Fibroblast of lung (primary cell): Measurements from ENCODE around the gene BTG4.

Experiments used
- CTCF ChIP-seq, 2 donors: IDR thresholded peaks in 1 of 2; conservative IDR thresholded peaks in 1 of 2; 1 replicate in 1 of 2; 2 replicates in 1 of 2; pipeline ENCODE4 v1.5.1; 2011 to 2012; ENCODE audit warnings: low read length in 2 of 2, control low read depth in 1 of 2, inconsistent platforms in 1 of 2, low read depth in 1 of 2, mild to moderate bottlenecking in 1 of 2
- EZH2 ChIP-seq: IDR thresholded peaks from 2 replicates; pipeline ENCODE4 v1.5.1; 2012; ENCODE audit warnings: low read length, control low read depth, mild to moderate bottlenecking; ENCODE audit errors: missing control alignments

GRCh38 chr11:111542606-111543275, 30.6 kb upstream of the BTG4 start:
- no peak for TF ChIP-seq CTCF (conservative IDR thresholded peaks at IDR 0.05 in 1 of 2, IDR thresholded peaks at IDR 0.05 in 1 of 2; ENCODE audit: low read depth in 1 of 2, low read length in 2 of 2)
- TF ChIP-seq EZH2, result no peak
